Duodenal mucosa (tissue), 2 donors: Measurements from ENCODE around the gene AHCYL1.

Experiments
- H3K27ac ChIP-seq: one replicate; pipeline ENCODE4 v1.7.0; 2013; ENCODE audit warnings: low read depth, low read length
- H3K27me3 ChIP-seq, 2 donors: one replicate each; pipeline ENCODE4 v1.7.0; 2013; ENCODE audit warnings: low read length in 2 of 2, control low read depth in 1 of 2; ENCODE audit not compliant: insufficient read depth in 2 of 2, control insufficient read depth in 1 of 2
- H3K36me3 ChIP-seq, 2 donors: one replicate each; pipeline ENCODE4 v1.7.0; 2013; ENCODE audit warnings: low read length in 2 of 2, control low read depth in 1 of 2; ENCODE audit not compliant: insufficient read depth in 2 of 2, control insufficient read depth in 1 of 2
- H3K4me1 ChIP-seq, 2 donors: one replicate each; pipeline ENCODE4 v1.7.0; 2013; ENCODE audit warnings: low read length in 2 of 2, control low read depth in 1 of 2; ENCODE audit not compliant: insufficient read depth in 2 of 2, control insufficient read depth in 1 of 2
- H3K4me3 ChIP-seq, 2 donors: one replicate each; pipeline ENCODE4 v1.7.0; 2013; ENCODE audit warnings: low read length in 2 of 2, low read depth in 1 of 2
- H3K9ac ChIP-seq, 2 donors: one replicate each; pipeline ENCODE4 v1.7.0; 2013; ENCODE audit warnings: low read length in 2 of 2, low read depth in 1 of 2
- H3K9me3 ChIP-seq, 2 donors: one replicate each; pipeline ENCODE4 v1.7.0; 2013; ENCODE audit warnings: low read length in 2 of 2, control low read depth in 1 of 2; ENCODE audit not compliant: control insufficient read depth in 1 of 2

Gene AHCYL1

GRCh38 chr1:110032327-110032726 lies 47.8 kb downstream of the AHCYL1 start:
- Histone ChIP-seq H3K9ac (no peak overlapping the region), H3K36me3 (no peaks in the 10 kb centered on the region), H3K9me3 (no peaks in the 10 kb centered on the region), H3K27me3 (no peaks in the 10 kb centered on the region), H3K4me1 (peaks cover 15 to 19% of the 10 kb centered on the region in 2 donors), H3K27ac (no peak overlapping the region), H3K4me3 (no peak overlapping the region)

GRCh38 chr1:110033421-110033820 lies 48.9 kb downstream of the AHCYL1 start:
- Histone ChIP-seq H3K9ac (no peak overlapping the region), H3K4me1 (peaks cover 15 to 19% of the 10 kb centered on the region in 2 donors), H3K36me3 (peaks cover 4 to 9% of the 10 kb centered on the region in 2 donors), H3K27me3 (no peaks in the 10 kb centered on the region), H3K27ac (no peak overlapping the region), H3K9me3 (no peaks in the 10 kb centered on the region), H3K4me3 (no peak overlapping the region)

GRCh38 chr1:110034040-110034450 lies 49.5 kb downstream of the AHCYL1 start:
- H3K4me1 ChIP-seq = peaks cover 15 to 19% of the 10 kb centered on the region in 2 donors
- H3K9ac ChIP-seq = no peak overlapping the region
- H3K9me3 ChIP-seq = no peaks in the 10 kb centered on the region
- no peak overlapping the region for H3K27ac ChIP-seq
- no peaks in the 10 kb centered on the region for H3K27me3 ChIP-seq
- peaks cover 10 to 15% of the 10 kb centered on the region in 2 donors for H3K36me3 ChIP-seq
- peak overlapping the region; percentile 82 to 95 for H3K4me3 ChIP-seq

- Histone ChIP-seq H3K36me3 (peaks cover 16 to 21% of the 10 kb centered on the region in 2 donors), H3K4me3 (peak within 1 kb of the TSS; percentile 82 to 95), H3K9me3 (no peaks in the 10 kb centered on the region), H3K4me1 (peaks cover 15 to 19% of the 10 kb centered on the region in 2 donors), H3K27ac (peak within 1 kb of the TSS; percentile 72), H3K9ac (peak within 1 kb of the TSS; percentile 71 to 87), H3K27me3 (no peaks in the 10 kb centered on the region)
Measured at GRCh38 chr1:110034451-110035235, 50.1 kb downstream of the AHCYL1 start, which contains the start of gene STRIP1. Gene STRIP1, plus strand, starts transcription at chr1:110034624. Its CDS starts 14 bp downstream, at chr1:110034638.

DNA sequence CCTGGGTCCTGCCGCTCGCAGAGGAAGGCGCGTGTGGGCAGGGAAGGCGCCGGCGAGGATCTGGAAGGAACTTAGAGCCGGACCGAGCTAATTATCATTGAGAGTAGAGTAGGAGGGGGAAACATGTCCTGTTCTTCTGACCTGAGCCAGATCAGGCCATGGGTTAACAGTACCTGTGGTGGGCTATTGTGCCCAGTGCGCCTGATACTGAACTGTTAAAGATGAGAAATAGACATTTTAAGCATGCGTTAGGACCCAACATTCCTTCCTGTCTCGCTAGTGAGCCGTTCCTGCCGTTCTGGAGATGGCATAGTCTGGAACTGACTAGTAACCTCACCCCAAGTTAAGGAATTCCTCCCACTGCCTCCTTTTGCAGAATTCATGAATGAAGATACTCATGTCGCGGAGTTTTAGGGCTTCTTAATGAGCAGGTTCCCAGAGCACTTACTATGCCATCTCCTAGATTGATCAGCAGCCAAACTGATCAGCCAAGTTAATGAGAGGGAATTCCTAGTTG lies 50.7 kb downstream of the AHCYL1 start:
- H3K9ac ChIP-seq = peak overlapping the region; percentile 71 to 87
- no peak overlapping the region for H3K27ac ChIP-seq
- H3K27me3 ChIP-seq = no peaks in the 10 kb centered on the region
- peaks cover 20 to 28% of the 10 kb centered on the region in 2 donors for H3K36me3 ChIP-seq
- peaks cover 15 to 19% of the 10 kb centered on the region in 2 donors for H3K4me1 ChIP-seq
- no peaks in the 10 kb centered on the region for H3K9me3 ChIP-seq
- peak overlapping the region; percentile 82 to 95 for H3K4me3 ChIP-seq

DNA sequence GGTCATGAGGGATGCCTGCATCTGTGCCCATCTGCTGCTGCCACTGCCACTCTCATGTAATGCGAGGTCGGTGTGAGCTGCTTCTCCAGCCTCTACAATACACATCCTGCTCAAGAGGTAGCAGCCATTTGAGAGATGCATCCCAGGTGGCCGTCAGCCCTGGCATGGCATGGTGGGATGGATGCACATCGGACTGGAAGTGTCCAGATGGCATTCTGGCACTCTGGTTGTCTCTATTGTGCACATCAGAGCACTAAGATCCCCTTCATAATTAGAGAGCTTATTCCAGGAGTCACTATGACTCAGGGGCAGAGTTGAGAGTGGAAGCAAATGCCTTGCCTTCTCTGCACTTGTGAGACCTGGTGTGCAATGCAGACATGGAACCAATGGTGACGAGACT lies 53.7 kb downstream of the AHCYL1 start:
- no peaks in the 10 kb centered on the region for H3K9me3 ChIP-seq
- H3K4me1 ChIP-seq = peaks cover 15% of the 10 kb centered on the region in 2 donors
- H3K36me3 ChIP-seq = peaks cover 48 to 58% of the 10 kb centered on the region in 2 donors
- H3K4me3 ChIP-seq = no peak overlapping the region
- H3K27ac ChIP-seq = no peak overlapping the region
- no peaks in the 10 kb centered on the region for H3K27me3 ChIP-seq
- no peak overlapping the region for H3K9ac ChIP-seq

DNA sequence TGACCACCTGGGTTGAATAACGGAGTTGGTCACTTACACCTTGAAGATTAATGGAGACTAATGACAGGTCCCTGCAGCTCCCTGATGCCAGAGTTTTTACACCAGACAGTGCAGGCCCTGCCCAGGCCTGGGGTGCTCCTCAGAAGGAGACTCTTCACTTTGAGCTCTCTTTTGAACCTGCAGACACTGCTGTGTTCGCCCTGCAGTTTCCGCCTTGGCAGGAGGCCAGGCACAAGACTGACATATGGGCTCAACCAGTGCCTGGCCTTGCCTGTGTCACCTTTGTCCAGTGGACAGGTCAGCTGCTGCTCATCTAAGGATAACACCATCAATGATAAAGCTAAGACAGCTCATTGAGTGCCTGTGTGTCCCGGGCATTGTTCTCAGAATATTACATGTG lies 55.1 kb downstream of the AHCYL1 start:
- no peaks in the 10 kb centered on the region for H3K9me3 ChIP-seq
- H3K4me3 ChIP-seq = no peak overlapping the region
- no peak overlapping the region for H3K9ac ChIP-seq
- H3K4me1 ChIP-seq = peaks cover 7 to 15% of the 10 kb centered on the region in 2 donors
- no peak overlapping the region for H3K27ac ChIP-seq
- peaks cover 60 to 70% of the 10 kb centered on the region in 2 donors for H3K36me3 ChIP-seq
- H3K27me3 ChIP-seq = no peaks in the 10 kb centered on the region

DNA sequence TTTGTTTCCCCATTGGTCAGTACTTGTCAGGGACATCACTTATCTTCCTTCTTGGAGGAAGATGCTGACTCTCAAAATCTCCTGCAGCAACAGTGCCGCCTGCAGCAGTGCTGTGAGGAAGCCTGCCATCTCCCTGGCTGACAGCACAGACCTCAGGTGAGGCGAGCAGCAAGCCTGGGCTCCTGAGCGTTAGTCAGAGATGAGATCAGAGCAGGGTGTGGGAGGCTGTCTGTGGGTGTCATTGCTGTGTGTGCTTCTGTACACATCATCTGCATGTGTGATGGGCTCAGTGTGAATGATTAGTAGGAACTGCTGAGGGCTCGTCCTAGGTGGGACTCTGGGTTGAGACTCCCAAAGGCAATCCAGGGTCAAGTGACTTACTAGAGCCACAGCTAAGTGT lies 56.0 kb downstream of the AHCYL1 start:
- Histone ChIP-seq H3K4me3 (no peak overlapping the region), H3K27me3 (no peaks in the 10 kb centered on the region), H3K4me1 (peaks cover 4 to 10% of the 10 kb centered on the region in 2 donors), H3K9me3 (no peaks in the 10 kb centered on the region), H3K36me3 (peaks cover 67 to 79% of the 10 kb centered on the region in 2 donors), H3K27ac (no peak overlapping the region), H3K9ac (no peak overlapping the region)

- Histone ChIP-seq H3K4me1 (peaks cover 0 to 1% of the 10 kb centered on the region in 2 donors), H3K36me3 (peaks cover 82 to 96% of the 10 kb centered on the region in 2 donors), H3K9ac (no peak overlapping the region), H3K9me3 (no peaks in the 10 kb centered on the region), H3K27ac (no peak overlapping the region), H3K27me3 (no peaks in the 10 kb centered on the region), H3K4me3 (no peak overlapping the region)
Measured at GRCh38 chr1:110043016-110043415, 58.5 kb downstream of the AHCYL1 start.

DNA sequence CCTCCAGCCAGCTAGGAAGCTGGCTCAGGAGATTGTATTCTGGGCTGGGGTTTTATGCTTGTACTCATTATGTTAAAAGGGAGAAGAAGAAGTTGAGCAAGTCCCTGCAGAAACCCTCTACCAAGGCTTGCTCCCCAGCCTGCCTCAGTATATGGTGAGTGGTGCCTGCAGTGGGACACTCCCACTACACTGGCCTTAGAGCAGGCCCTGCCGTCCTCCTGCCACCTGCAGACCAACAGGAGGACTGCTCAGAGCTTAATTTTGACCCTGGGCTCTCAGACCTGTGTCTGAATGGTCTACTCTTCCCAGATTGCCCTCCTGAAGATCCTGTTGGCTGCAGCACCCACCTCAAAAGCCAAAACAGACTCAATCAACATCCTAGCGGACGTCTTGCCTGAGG lies 62.9 kb downstream of the AHCYL1 start:
- H3K27me3 ChIP-seq = no peaks in the 10 kb centered on the region
- H3K4me1 ChIP-seq = peaks cover 19 to 22% of the 10 kb centered on the region in 2 donors
- no peaks in the 10 kb centered on the region for H3K9me3 ChIP-seq
- no peak overlapping the region for H3K27ac ChIP-seq
- H3K36me3 ChIP-seq = peaks cover 70 to 92% of the 10 kb centered on the region in 2 donors
- H3K4me3 ChIP-seq = no peak overlapping the region
- H3K9ac ChIP-seq = no peak overlapping the region
